Left lung (tissue), 10 donors: ENCODE measurements around the gene ZNF319. TPM values are rescaled to one million over a fixed set of nuclear protein-coding genes. Genes with fewer than 3 reads are reported as not detected.

Experiments used
- ATAC-seq: fragments of 200-7000 bp; cut with Tn5 transposase; one replicate; pipeline ENCODE4 v1.9.1; 2020; ENCODE audit warnings: moderate library complexity
- DNase-seq, 4 donors: peaks; one replicate each; pipeline ENCODE4 v3.0.0-alpha.2; 2013 to 2020
- H3K27ac ChIP-seq, 2 donors: fragments of 200-600 bp; sonication (generic) in 1 of 2; one replicate each; pipeline versions ENCODE4 v1.5.0 to v1.8.0; 2020 to 2021
- H3K27me3 ChIP-seq, 2 donors: fragments of 200-600 bp; sonication (generic) in 1 of 2; one replicate each; pipeline versions ENCODE4 v1.5.0 to v1.8.0; 2020 to 2021
- H3K36me3 ChIP-seq, 2 donors: fragments of 200-600 bp; sonication (generic) in 1 of 2; one replicate each; pipeline versions ENCODE4 v1.5.0 to v1.8.0; 2020 to 2021
- H3K4me1 ChIP-seq, 2 donors: fragments of 200-600 bp; one replicate each; pipeline ENCODE4 v1.8.0; 2021
- H3K4me3 ChIP-seq, 2 donors: fragments of 200-600 bp; sonication (generic) in 1 of 2; one replicate each; pipeline versions ENCODE4 v1.5.0 to v1.8.0; 2020 to 2021; ENCODE audit warnings: mild to moderate bottlenecking in 1 of 2
- H3K9me3 ChIP-seq, 2 donors: fragments of 200-600 bp; sonication (generic) in 1 of 2; one replicate each; pipeline versions ENCODE4 v1.5.0 to v1.8.0; 2020 to 2021
- intact Hi-C, 2 donors: fragments of 100-400 bp; cut with DNase I; formaldehyde crosslinking; loops; one replicate each; pipeline versions ENCODE4 v1.11.2 to v1.14.2; 2022
- polyA plus RNA-seq, 6 donors: library from polyadenylated mRNA; unstranded; fragments of 120-200 nt; gene quantifications; one replicate each; pipeline ENCODE4 v1.2.1, GENCODE V29; 2013; ENCODE audit not compliant: insufficient read length in 6 of 6
- total RNA-seq, 2 donors: library from RNA; stranded (reverse); fragmentation: NEBNext Ultra II Directional; extraction: Animal tissue kit (Norgen Biotek cat#: 25700); gene quantifications; one replicate each; pipeline ENCODE4 v1.2.1, GENCODE V29; 2021
- TF ChIP-seq, protein P1 (sequence below), 2 donors: fragments of 200-600 bp; sonication (generic) in 1 of 2; IDR thresholded peaks; one replicate each; pipeline versions ENCODE4 v1.5.0 to v1.8.0; 2021; ENCODE audit warnings: antibody characterized with exemption in 2 of 2
- donor health status: DM: no; HTN: yes; CAD: no.
- donor health status: DM: no; HTN: no; CAD: no.

Gene ZNF319
- total and polyA plus RNA-seq, 8 donors, result 7.8 to 12.0 (median 10.7) TPM

DNA sequence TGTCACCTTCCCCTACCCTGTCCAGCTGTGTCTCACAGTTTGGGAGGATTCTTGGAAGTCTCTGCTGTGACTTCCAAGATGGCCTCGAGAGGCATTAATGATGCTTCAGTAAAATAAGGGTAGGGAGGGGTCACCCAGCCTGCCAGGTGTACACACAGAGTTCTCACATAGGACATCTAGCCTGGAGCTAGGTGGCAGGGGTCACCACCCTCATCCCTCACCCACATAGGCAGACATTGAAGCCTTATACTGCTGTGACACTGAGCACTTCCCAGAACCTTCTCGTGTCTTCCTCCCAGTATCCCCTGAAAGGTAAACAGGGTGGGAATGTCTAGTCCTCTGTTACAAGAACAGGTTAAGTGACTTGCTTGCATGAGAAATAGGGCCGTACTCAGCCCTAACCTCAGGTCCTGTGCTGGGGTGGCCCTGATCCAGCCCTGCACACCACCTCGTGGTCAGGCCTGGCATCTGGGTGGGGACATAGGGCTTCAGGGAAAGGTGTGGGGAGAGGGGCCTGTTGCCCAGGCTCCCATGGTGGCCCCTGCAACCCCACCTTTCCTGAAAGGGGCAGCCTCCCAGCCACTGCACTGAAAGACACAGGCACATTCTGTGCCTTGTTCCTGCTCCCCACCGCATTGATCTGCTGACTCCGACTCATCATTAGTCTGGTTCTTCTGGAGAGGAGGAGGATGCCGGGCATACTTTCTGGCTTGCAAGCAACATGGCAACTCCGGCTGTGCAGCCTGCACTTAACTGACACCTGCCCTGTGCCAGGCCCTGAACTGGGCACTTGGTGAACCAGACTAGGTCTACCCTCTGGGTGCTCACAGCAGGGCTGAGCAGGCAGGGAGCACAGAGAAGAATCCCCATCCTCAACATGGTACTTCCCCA lies 21.4 kb upstream of the ZNF319 start:
- peaks cover 18 to 61% of the 10 kb centered on the region in 2 donors for H3K4me1 ChIP-seq
- H3K36me3 ChIP-seq, result peaks cover 0 to 34% of the 10 kb centered on the region in 2 donors
- peaks cover 0 to 29% of the 10 kb centered on the region in 2 donors for H3K27me3 ChIP-seq
- DNase-seq, result peak in 1 of 4 donors; percentile 52
- no peaks in the 10 kb centered on the region for H3K9me3 ChIP-seq
- H3K27ac ChIP-seq, result peak overlapping the region in 1 of 2 donors; percentile 39
- TF ChIP-seq, protein P1, sequence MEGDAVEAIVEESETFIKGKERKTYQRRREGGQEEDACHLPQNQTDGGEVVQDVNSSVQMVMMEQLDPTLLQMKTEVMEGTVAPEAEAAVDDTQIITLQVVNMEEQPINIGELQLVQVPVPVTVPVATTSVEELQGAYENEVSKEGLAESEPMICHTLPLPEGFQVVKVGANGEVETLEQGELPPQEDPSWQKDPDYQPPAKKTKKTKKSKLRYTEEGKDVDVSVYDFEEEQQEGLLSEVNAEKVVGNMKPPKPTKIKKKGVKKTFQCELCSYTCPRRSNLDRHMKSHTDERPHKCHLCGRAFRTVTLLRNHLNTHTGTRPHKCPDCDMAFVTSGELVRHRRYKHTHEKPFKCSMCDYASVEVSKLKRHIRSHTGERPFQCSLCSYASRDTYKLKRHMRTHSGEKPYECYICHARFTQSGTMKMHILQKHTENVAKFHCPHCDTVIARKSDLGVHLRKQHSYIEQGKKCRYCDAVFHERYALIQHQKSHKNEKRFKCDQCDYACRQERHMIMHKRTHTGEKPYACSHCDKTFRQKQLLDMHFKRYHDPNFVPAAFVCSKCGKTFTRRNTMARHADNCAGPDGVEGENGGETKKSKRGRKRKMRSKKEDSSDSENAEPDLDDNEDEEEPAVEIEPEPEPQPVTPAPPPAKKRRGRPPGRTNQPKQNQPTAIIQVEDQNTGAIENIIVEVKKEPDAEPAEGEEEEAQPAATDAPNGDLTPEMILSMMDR (IDR thresholded peaks at IDR 0.05), result no peak
- ATAC-seq, result no peak
- H3K4me3 ChIP-seq, result no peak overlapping the region
- intact Hi-C loops, result loop anchor here (5.0 to 10.0 kb wide), 3 partner anchors 100 to 175 kb away; partner anchors contain the start of genes CFAP20 (in 1 of the 2) and CSNK2A2 (in 1 of the 2)

GRCh38 chr16:58020628-58021521 lies 20.4 kb upstream of the ZNF319 start:
- H3K4me1 ChIP-seq, result peaks cover 17 to 52% of the 10 kb centered on the region in 2 donors
- H3K9me3 ChIP-seq, result no peaks in the 10 kb centered on the region
- intact Hi-C loops, result loop anchor here (5.0 to 10.0 kb wide), 3 partner anchors 101 to 176 kb away; partner anchors contain the start of genes CFAP20 (in 1 of the 2) and CSNK2A2 (in 1 of the 2)
- no peak for ATAC-seq
- TF ChIP-seq, protein P1 (IDR thresholded peaks at IDR 0.05), result peak; percentile 64 to 76
- no peak overlapping the region for H3K27ac ChIP-seq
- H3K36me3 ChIP-seq, result peaks cover 0 to 36% of the 10 kb centered on the region in 2 donors
- no peak overlapping the region for H3K4me3 ChIP-seq
- DNase-seq, result peak in 3 of 4 donors; percentile 30 to 66 (median 49)
- peaks cover 0 to 19% of the 10 kb centered on the region in 2 donors for H3K27me3 ChIP-seq

GRCh38 chr16:58019866-58020538 lies 19.5 kb upstream of the ZNF319 start:
- ATAC-seq (no peak), DNase-seq (peak in 1 of 4 donors; percentile 12)
- Histone ChIP-seq H3K4me1 (peaks cover 16 to 44% of the 10 kb centered on the region in 2 donors), H3K27me3 (peaks cover 0 to 10% of the 10 kb centered on the region in 2 donors), H3K27ac (no peak overlapping the region), H3K4me3 (no peak overlapping the region), H3K36me3 (peaks cover 0 to 45% of the 10 kb centered on the region in 2 donors), H3K9me3 (no peaks in the 10 kb centered on the region)
- TF ChIP-seq, protein P1 (IDR thresholded peaks at IDR 0.05), result no peak
- intact Hi-C loops, result loop anchor here (5.0 to 10.0 kb wide), 3 partner anchors 102 to 177 kb away; partner anchors contain the start of genes CFAP20 (in 1 of the 2) and CSNK2A2 (in 1 of the 2)

GRCh38 chr16:58018803-58019202 lies 18.3 kb upstream of the ZNF319 start:
- TF ChIP-seq, protein P1 (IDR thresholded peaks at IDR 0.05), result no peak
- intact Hi-C loops, result no loop called here

More at GRCh38 chr16:58018803-58019202, 18.3 kb upstream of the ZNF319 start:
- Histone ChIP-seq H3K4me1 (peaks cover 11 to 32% of the 10 kb centered on the region in 2 donors), H3K9me3 (no peaks in the 10 kb centered on the region), H3K27me3 (no peaks in the 10 kb centered on the region), H3K4me3 (no peak overlapping the region), H3K27ac (no peak overlapping the region), H3K36me3 (peaks cover 0 to 57% of the 10 kb centered on the region in 2 donors)
- ATAC-seq, result no peak
- peak in 1 of 4 donors; percentile 54 for DNase-seq
